MCF 10A (cell line): ENCODE measurements around the gene COL26A1. TPM values are rescaled to one million over a fixed set of nuclear protein-coding genes. Genes with fewer than 3 reads are reported as not detected.
"Not testable (repeated sequence)": the region's sequence is repeated elsewhere in the genome, so short reads cannot be mapped to it uniquely, and the experiment has no call there.

Experiments
- BruUV-seq: library from RNA; stranded (reverse); fragments of 400-500 nt; replicated peaks from 2 replicates; lab custom pipeline; 2021; lab: Mats Ljungman, UMichigan
- CTCF ChIA-PET: fragments of 300-600 bp; sonication (Branson Sonifier 250); formaldehyde crosslinking; extraction: SDS; loops from one replicate; lab custom pipeline; 2021; ENCODE audit warnings: antibody characterized with exemption, inconsistent platforms; lab: Yijun Ruan, JAX
- POLR2A ChIA-PET: fragments of 300-600, 350-650 bp; sonication (Branson Sonifier 250); formaldehyde crosslinking; extraction: SDS; loops from one replicate; lab custom pipeline; 2020; ENCODE audit warnings: antibody characterized with exemption, inconsistent platforms; lab: Yijun Ruan, JAX
- DNase-seq: peaks from one replicate; pipeline ENCODE4 v3.0.0-alpha.2; 2018; ENCODE audit not compliant: unreplicated experiment
- H3K27ac Mint-ChIP-seq: one replicate; pipeline ENCODE4 v1.8.0; 2022; ENCODE audit warnings: mild to moderate bottlenecking, low read depth, mixed read lengths; ENCODE audit not compliant: unreplicated experiment
- H3K27me3 Mint-ChIP-seq: one replicate; pipeline ENCODE4 v1.8.0; 2022; ENCODE audit warnings: mixed read lengths; ENCODE audit not compliant: insufficient read depth, unreplicated experiment
- H3K36me3 Mint-ChIP-seq: one replicate; pipeline ENCODE4 v1.8.0; 2022; ENCODE audit warnings: mild to moderate bottlenecking, moderate library complexity, mixed read lengths; ENCODE audit not compliant: insufficient read depth, unreplicated experiment
- H3K4me1 Mint-ChIP-seq: one replicate; pipeline ENCODE4 v1.8.0; 2022; ENCODE audit warnings: mixed read lengths; ENCODE audit not compliant: insufficient read depth, unreplicated experiment
- H3K4me3 Mint-ChIP-seq: one replicate; pipeline ENCODE4 v1.8.0; 2022; ENCODE audit warnings: mild to moderate bottlenecking, moderate library complexity, mixed read lengths; ENCODE audit not compliant: unreplicated experiment
- H3K9me3 Mint-ChIP-seq: one replicate; pipeline ENCODE4 v1.8.0; 2022; ENCODE audit warnings: mixed read lengths; ENCODE audit not compliant: unreplicated experiment
- intact Hi-C: fragments of 100-400 bp; cut with micrococcal nuclease; formaldehyde crosslinking; loops from 2 replicates; pipeline ENCODE4 v1.14.1; 2022
- total RNA-seq: library from RNA; stranded (reverse); gene quantifications from 2 replicates; pipeline ENCODE4 v1.2.3, GENCODE V29; 2022
- TF ChIP-seq, protein P1 (sequence below): fragments of 200-600 bp; IDR thresholded peaks from one replicate; pipeline ENCODE4 v1.8.0; 2022; ENCODE audit warnings: antibody characterized with exemption, mild to moderate bottlenecking; ENCODE audit not compliant: unreplicated experiment

Gene COL26A1
- total RNA-seq, 1 experiment from 2014 or later: not detected

DNA sequence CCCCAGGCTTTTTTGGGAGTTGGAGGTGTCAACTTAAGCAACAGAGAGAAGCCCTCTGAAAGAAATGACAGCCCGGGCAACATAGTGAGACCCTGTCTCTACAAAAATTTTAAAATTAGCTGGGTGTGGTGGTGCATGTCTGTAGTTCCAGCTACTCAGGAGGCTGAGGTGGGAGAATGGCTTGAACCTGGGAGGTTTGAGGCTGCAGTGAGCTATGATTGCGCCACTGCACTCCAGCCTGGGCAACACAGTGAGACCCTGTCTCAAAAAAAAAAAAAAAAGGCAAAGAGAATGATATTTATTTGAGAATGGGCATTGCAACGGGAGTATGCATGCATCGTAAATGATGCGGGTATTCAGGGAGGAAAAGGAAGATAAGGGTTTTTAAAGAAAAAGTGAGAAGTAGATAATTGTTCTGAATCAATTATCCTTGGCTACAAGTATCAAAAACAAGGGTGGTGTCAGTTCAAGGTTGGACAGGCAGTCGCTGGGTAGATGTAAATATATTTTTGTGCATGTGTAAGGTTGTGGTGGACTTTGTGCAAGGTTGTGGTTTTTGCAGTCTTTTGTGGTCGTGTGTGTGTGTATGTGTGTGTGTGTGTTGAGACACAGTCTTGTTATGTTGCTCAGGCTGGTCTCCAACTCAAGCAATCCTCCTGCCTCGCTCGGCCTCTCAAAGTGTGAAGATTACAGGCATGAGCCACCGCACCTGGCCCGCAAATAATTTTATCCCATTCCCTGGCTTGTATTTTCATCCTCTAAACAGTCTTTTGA, 65.6 kb downstream of the COL26A1 start:
- peaks cover 25% of the 10 kb centered on the region for H3K27me3 Mint-ChIP-seq

DNA sequence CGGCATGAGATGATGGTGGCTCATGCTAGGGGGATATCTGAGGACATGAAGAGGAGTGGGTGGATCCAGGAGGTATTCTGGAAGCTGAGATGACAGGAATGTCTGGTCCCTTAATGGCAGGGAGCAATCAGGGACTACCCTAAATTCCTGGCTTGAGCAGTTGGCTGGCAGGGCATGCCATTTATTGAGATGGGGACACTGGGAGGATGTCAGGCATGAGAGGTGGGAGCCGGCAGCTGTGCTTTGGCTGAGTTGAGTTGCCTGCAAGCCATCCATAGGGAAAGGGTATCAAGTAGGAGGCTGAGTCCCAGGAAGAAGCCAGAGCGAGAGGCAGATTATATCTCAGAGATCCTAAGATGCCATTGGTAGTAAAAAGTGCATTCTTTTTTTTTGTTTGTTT, 69.6 kb downstream of the COL26A1 start:
- Mint-ChIP-seq H3K36me3 (peaks cover 5% of the 10 kb centered on the region), H3K27me3 (peaks cover 65% of the 10 kb centered on the region), H3K9me3 (no peaks in the 10 kb centered on the region), H3K27ac (no peak overlapping the region), H3K4me3 (no peak overlapping the region), H3K4me1 (no peaks in the 10 kb centered on the region)
- DNase-seq: no peak
- TF ChIP-seq, protein P1, sequence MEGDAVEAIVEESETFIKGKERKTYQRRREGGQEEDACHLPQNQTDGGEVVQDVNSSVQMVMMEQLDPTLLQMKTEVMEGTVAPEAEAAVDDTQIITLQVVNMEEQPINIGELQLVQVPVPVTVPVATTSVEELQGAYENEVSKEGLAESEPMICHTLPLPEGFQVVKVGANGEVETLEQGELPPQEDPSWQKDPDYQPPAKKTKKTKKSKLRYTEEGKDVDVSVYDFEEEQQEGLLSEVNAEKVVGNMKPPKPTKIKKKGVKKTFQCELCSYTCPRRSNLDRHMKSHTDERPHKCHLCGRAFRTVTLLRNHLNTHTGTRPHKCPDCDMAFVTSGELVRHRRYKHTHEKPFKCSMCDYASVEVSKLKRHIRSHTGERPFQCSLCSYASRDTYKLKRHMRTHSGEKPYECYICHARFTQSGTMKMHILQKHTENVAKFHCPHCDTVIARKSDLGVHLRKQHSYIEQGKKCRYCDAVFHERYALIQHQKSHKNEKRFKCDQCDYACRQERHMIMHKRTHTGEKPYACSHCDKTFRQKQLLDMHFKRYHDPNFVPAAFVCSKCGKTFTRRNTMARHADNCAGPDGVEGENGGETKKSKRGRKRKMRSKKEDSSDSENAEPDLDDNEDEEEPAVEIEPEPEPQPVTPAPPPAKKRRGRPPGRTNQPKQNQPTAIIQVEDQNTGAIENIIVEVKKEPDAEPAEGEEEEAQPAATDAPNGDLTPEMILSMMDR: no peak
- intact Hi-C loops: no loop called here
- BruUV-seq: no TSS peak
- CTCF ChIA-PET: no interaction called here
- POLR2A ChIA-PET: no interaction called here

More for the DNA sequence above, 65.6 kb downstream of the COL26A1 start:
- ChIA-PET POLR2A (no interaction called here), CTCF (interaction anchor here (1.5 kb wide), 1 partner anchor 13 kb away, joined by 4 read pairs; no protein-coding TSS in a partner anchor)
- H3K27ac Mint-ChIP-seq: no peak overlapping the region
- peaks cover 5% of the 10 kb centered on the region for H3K36me3 Mint-ChIP-seq
- H3K4me3 Mint-ChIP-seq: no peak overlapping the region
- intact Hi-C loops: no loop called here
- no TSS peak for BruUV-seq
- DNase-seq: no peak
- H3K4me1 Mint-ChIP-seq: no peaks in the 10 kb centered on the region
- TF ChIP-seq, protein P1: no peak
- no peaks in the 10 kb centered on the region for H3K9me3 Mint-ChIP-seq

DNA sequence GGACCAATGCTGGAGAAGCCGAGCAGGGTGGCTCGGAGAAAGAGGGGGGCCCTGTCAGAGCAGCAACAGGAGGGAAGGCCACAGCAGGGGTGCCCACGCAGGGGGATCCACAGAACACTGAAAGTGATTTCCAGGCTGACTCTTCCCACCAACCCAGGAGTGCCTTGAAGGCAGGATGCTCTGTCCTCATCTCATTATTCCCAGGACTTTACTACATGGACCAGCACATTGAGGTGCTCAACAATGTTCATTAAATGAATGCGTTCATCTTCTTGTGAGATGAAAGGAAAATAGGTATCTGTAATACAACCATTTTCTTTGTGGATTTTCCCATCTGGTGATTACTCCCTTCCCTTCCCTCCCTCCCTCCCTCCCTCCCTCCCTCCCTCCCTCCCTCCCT, 71.0 kb downstream of the COL26A1 start:
- Mint-ChIP-seq H3K9me3 (no peaks in the 10 kb centered on the region), H3K4me1 (no peaks in the 10 kb centered on the region), H3K36me3 (peaks cover 3% of the 10 kb centered on the region), H3K4me3 (no peak overlapping the region), H3K27ac (no peak overlapping the region), H3K27me3 (peaks cover 67% of the 10 kb centered on the region)
- no TSS peak for BruUV-seq
- no peak for DNase-seq
- ChIA-PET POLR2A (no interaction called here), CTCF (no interaction called here)
- intact Hi-C loops: no loop called here
- TF ChIP-seq, protein P1: no peak

DNA sequence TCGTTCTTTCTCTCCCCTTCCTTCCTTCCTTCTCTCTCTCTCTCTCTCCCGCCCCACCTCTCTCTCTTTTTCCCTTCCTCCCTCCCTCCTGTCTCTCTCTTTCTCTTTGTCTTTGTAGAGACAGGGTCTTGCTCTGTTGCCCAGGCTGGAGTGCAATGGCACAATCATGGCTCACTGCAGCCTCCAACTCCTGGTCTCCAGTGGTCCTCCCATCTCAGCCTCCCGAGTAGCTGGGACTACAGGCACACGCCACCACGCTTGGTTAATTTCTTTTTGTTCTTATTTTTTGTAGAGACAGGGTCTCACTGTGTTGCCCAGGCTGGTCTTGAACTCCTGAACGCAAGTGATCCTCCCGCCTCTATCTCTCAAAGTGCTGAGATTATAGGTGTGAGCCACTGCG, 71.5 kb downstream of the COL26A1 start:
- CTCF ChIA-PET, intact Hi-C loops, H3K27ac Mint-ChIP-seq, BruUV-seq, H3K4me3 Mint-ChIP-seq, DNase-seq, H3K9me3 Mint-ChIP-seq, POLR2A ChIA-PET, H3K36me3 Mint-ChIP-seq, H3K4me1 Mint-ChIP-seq: not testable (repeated sequence)
- H3K27me3 Mint-ChIP-seq: peaks cover 67% of the 10 kb centered on the region
